Ishikawa (cell line): ENCODE results near the gene F10.

Experiments
- CEBPB ChIP-seq: IDR thresholded peaks from 2 replicates; pipeline ENCODE4 v1.6.1; 2012
- CREB1 ChIP-seq: IDR thresholded peaks from 2 replicates; pipeline ENCODE4 v1.6.1; 2012; ENCODE audit warnings: low read depth
- EGR1 ChIP-seq: IDR thresholded peaks from 2 replicates; pipeline ENCODE4 v1.6.1; 2012
- EP300 ChIP-seq: IDR thresholded peaks from 2 replicates; pipeline ENCODE4 v1.6.1; 2012; ENCODE audit warnings: borderline replicate concordance
- FOXM1 ChIP-seq: IDR thresholded peaks from 2 replicates; pipeline ENCODE4 v1.6.1; 2012; ENCODE audit warnings: low read depth, borderline replicate concordance
- NFIC ChIP-seq: IDR thresholded peaks from 2 replicates; pipeline ENCODE4 v1.6.1; 2012
- RAD21 ChIP-seq: IDR thresholded peaks from 2 replicates; pipeline ENCODE4 v1.6.1; 2012; ENCODE audit warnings: low read depth
- REST ChIP-seq: IDR thresholded peaks from 2 replicates; pipeline ENCODE4 v1.6.1; 2012; ENCODE audit warnings: low read depth, mild to moderate bottlenecking
- TAF1 ChIP-seq: IDR thresholded peaks from 2 replicates; pipeline ENCODE4 v1.6.1; 2012; ENCODE audit warnings: low read depth, mild to moderate bottlenecking
- TCF12 ChIP-seq: IDR thresholded peaks from 2 replicates; pipeline ENCODE4 v1.6.1; 2012; ENCODE audit warnings: low read depth
- TEAD4 ChIP-seq: IDR thresholded peaks from 2 replicates; pipeline ENCODE4 v1.6.1; 2012
- USF1 ChIP-seq: IDR thresholded peaks from 2 replicates; pipeline ENCODE4 v1.6.1; 2012
- YY1 ChIP-seq: IDR thresholded peaks from 2 replicates; pipeline ENCODE4 v1.6.1; 2012; ENCODE audit warnings: low read depth
- ZBTB7A ChIP-seq: IDR thresholded peaks from 2 replicates; pipeline ENCODE4 v1.6.1; 2012; ENCODE audit warnings: low read depth
- TF ChIP-seq, protein P1 (sequence below): IDR thresholded peaks from 2 replicates; pipeline ENCODE4 v1.6.1; 2012

F10 gene

GRCh38 chr13:113183450-113184129, 61.0 kb downstream of the F10 start:
- no peak for TF ChIP-seq EGR1

DNA sequence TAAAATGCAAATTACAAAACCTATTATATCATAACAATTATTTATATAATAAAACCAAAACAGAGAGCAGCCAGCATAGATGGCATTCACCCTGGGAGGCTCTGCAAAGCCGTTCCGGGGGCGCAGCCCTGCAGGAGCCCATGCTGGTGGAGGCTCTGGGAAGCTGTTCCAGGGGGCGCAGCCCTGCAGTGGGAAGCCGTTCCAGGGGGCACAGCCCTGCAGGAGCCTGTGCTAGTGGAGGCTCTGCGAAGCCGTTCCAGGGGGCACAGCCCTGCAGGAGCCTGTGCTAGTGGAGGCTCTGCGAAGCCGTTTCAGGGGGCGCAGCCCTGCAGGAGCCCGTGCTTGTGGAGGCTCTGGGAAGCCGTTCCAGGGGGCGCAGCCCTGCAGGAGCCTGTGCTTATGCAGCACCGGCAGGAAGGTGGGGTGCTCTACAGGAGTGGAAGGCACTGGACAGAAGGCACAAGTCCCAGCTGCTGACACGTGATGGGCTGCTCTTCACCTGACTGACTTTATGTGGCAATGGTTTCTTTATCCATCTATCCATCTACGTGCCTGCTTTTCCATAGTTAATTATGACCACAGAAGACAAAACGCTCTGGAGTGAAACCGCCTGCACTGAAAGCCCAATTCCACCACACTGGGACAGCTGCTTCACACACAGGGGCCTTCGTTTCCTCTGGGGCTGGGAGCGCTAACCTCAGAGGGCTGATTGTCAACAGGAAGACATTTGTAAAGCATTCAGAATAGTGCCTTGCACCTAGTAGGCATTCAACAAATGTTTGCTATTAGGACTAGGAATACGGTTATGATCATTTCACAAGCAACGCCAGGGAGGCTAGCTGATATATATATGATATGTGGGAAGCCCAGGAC, 62.2 kb downstream of the F10 start:
- no peak for TF ChIP-seq YY1

- no peak for TF ChIP-seq RAD21
- TF ChIP-seq NFIC = no peak
- TF ChIP-seq, protein P1, sequence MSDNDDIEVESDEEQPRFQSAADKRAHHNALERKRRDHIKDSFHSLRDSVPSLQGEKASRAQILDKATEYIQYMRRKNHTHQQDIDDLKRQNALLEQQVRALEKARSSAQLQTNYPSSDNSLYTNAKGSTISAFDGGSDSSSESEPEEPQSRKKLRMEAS = no peak
- TF ChIP-seq REST = no peak
- no peak for TF ChIP-seq ZBTB7A
- no peak for TF ChIP-seq TAF1
- TF ChIP-seq YY1 = no peak
These were observed 63.7 kb downstream of the F10 start for GRCh38 chr13:113186061-113186900.

- TF ChIP-seq TEAD4 (0 out of 2 replicates have a peak, but pooled peaks have one; percentile 27), EGR1 (no peak), NFIC (peak; percentile 28; the same call in 1 of the 2 replicates), CEBPB (no peak), CREB1 (no peak), ZBTB7A (no peak), TAF1 (no peak)
- TF ChIP-seq, protein P1 = no peak
These were observed 64.7 kb downstream of the F10 start for GRCh38 chr13:113187263-113187669.

GRCh38 chr13:113187883-113188665, 65.5 kb downstream of the F10 start:
- TF ChIP-seq, protein P1 = no peak
- TF ChIP-seq YY1 (no peak), FOXM1 (no peak), EGR1 (no peak), EP300 (no peak), NFIC (no peak), CEBPB (no peak), ZBTB7A (no peak), RAD21 (no peak), USF1 (no peak), CREB1 (no peak), TAF1 (no peak), TEAD4 (no peak), TCF12 (no peak), REST (no peak)
